Activated T-helper 1 cell treated with anti-CD3 and anti-CD28 coated beads, Interleukin-12 subunit alpha, Interleukin-12 subunit beta, Interleukin-2, Interleukin-4 antibody, amounts not matched to agents 30 ng/mL and 10 ng/mL and 1 ng/mL, durations not matched to agents 14 hours and 24 hours and 36 hours (primary cell): ENCODE data around the gene NMRK2. TPM values are rescaled to one million over a fixed set of nuclear protein-coding genes. Genes with fewer than 3 reads are reported as not detected.
"Not testable (repeated sequence)": the region's sequence is repeated elsewhere in the genome, so short reads cannot be mapped to it uniquely, and the experiment has no call there.

Experiments used
- DNase-seq: peaks from one replicate; pipeline ENCODE4 v3.0.0; 2021; ENCODE audit warnings: low spot score
- H3K27ac Mint-ChIP-seq: one replicate; pipeline ENCODE4 v1.8.0; 2021; ENCODE audit warnings: mild to moderate bottlenecking, mixed read lengths
- H3K27me3 Mint-ChIP-seq: one replicate; pipeline ENCODE4 v1.8.0; 2022; ENCODE audit warnings: mild to moderate bottlenecking, moderate library complexity, mixed read lengths; ENCODE audit not compliant: insufficient read depth
- H3K36me3 Mint-ChIP-seq: one replicate; pipeline ENCODE4 v1.8.0; 2021; ENCODE audit warnings: low read depth, mixed read lengths
- H3K4me1 Mint-ChIP-seq: one replicate; pipeline ENCODE4 v1.8.0; 2021; ENCODE audit warnings: low read depth, mixed read lengths
- H3K4me3 Mint-ChIP-seq: one replicate; pipeline ENCODE4 v1.8.0; 2021; ENCODE audit warnings: mild to moderate bottlenecking, moderate library complexity, mixed read lengths
- H3K9me3 Mint-ChIP-seq: one replicate; pipeline ENCODE4 v1.8.0; 2021; ENCODE audit warnings: mixed read lengths
- intact Hi-C: fragments of 100-400 bp; cut with micrococcal nuclease; formaldehyde crosslinking; loops from one replicate; pipeline ENCODE4 v1.15.1; 2024
- total RNA-seq: library from RNA; stranded (reverse); gene quantifications from 2 replicates; pipeline ENCODE4 v1.2.3, GENCODE V29; 2022

Gene NMRK2
- total RNA-seq, 1 donor from 2014 or later: not detected

DNA sequence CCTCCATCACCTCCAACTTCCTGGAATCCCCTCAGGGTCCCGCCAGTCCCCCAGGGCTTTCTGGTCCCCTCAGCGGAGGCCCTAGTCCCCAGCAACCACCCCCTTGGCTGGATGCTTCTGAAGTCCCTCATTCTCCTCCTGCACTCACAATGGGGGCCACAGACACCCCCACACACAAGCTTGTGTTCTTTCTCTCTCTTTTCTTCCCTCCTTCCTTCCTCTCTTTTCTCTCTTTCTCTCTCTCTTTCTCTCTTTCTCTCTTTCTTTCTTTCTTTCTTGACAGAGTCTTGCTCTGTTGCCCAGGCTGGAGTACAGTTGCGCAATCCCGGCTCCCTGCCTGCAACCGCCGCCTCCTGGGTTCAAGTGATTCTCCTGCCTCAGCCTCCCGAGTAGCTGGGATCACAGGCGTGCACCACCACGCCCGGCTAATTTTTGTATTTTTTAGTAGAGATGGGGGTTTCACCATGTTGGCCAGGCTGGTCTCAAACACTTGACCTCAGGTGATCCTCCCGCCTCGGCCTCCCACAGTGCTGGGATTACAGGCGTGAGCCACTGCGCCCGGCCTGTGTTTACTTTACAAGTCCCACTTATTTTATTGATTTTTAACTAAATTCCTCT lies 14.6 kb downstream of the NMRK2 start:
- H3K4me3 Mint-ChIP-seq, intact Hi-C loops, H3K4me1 Mint-ChIP-seq, H3K27ac Mint-ChIP-seq, H3K9me3 Mint-ChIP-seq, H3K27me3 Mint-ChIP-seq, H3K36me3 Mint-ChIP-seq, DNase-seq: not testable (repeated sequence)

DNA sequence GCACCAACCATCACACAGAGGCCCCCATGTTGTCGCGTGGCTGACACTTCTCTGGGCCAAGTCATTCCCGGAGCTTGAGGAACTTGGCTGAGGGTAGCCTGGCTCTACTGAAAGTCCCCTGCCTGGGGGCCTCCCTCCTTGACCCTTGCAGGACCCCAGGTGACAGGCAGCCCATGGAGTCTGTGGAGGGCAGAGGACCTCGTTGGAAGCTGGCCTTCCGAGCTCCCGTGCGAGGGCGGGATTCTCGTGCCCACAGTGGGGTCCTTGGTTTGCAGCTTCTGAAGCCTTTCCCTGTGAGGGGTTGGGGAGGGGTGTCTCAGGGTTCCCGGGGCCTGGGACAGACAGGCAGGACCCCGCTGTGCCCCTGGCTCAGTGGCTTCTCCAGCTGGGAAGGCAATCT lies 16.4 kb downstream of the NMRK2 start:
- DNase-seq: no peak
- intact Hi-C loops: no loop called here
- H3K27me3 Mint-ChIP-seq: peaks cover 2% of the 10 kb centered on the region
- no peaks in the 10 kb centered on the region for H3K9me3 Mint-ChIP-seq
- H3K36me3 Mint-ChIP-seq: no peaks in the 10 kb centered on the region
- H3K27ac Mint-ChIP-seq: no peak overlapping the region
- no peak overlapping the region for H3K4me3 Mint-ChIP-seq
- H3K4me1 Mint-ChIP-seq: no peaks in the 10 kb centered on the region

DNA sequence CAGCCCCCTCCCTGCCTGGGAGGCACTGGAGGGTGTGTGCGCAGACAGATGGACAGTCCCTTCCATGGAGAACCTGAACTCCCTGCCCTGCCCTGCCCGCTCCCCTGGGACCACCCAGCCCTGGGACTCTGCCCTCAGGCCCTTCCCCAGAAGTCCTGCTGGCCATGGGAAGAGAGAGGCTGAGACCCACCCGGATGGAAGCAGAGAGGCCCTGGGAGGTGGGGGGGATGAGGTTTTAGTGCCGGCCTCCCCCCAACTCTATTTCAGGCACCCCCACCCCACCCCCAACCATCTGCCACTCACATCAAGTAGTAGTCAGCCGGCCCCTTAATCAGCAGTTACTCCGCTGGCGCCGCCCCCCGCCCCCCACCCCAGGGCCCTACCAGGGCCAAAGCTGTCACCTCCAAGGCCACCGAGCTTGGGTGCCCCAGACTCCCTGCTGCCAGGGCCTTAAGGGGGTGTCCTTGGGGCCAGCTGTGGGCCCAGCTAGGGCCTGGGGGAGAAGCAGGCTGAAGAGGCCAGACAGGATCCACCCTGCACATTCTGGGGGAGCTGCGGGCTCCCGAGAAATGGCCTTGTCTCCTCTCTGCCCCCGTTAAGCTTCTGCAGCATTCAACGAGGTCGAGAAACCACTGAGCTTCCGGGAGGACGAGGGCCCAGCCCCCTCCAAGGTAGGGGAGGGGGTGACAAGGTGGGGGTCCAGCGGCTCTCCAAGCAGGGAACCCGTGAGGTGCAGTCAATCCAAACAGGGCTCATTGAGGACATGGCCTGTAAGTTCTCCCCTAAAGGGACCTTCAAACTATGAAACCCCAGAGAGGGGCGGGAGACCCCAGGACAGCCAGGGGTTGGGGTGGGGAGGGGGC lies 17.4 kb downstream of the NMRK2 start:
- Mint-ChIP-seq H3K9me3 (no peaks in the 10 kb centered on the region), H3K4me3 (no peak overlapping the region), H3K27me3 (peaks cover 2% of the 10 kb centered on the region), H3K4me1 (no peaks in the 10 kb centered on the region), H3K36me3 (no peaks in the 10 kb centered on the region), H3K27ac (no peak overlapping the region)
- intact Hi-C loops: no loop called here
- DNase-seq: no peak

DNA sequence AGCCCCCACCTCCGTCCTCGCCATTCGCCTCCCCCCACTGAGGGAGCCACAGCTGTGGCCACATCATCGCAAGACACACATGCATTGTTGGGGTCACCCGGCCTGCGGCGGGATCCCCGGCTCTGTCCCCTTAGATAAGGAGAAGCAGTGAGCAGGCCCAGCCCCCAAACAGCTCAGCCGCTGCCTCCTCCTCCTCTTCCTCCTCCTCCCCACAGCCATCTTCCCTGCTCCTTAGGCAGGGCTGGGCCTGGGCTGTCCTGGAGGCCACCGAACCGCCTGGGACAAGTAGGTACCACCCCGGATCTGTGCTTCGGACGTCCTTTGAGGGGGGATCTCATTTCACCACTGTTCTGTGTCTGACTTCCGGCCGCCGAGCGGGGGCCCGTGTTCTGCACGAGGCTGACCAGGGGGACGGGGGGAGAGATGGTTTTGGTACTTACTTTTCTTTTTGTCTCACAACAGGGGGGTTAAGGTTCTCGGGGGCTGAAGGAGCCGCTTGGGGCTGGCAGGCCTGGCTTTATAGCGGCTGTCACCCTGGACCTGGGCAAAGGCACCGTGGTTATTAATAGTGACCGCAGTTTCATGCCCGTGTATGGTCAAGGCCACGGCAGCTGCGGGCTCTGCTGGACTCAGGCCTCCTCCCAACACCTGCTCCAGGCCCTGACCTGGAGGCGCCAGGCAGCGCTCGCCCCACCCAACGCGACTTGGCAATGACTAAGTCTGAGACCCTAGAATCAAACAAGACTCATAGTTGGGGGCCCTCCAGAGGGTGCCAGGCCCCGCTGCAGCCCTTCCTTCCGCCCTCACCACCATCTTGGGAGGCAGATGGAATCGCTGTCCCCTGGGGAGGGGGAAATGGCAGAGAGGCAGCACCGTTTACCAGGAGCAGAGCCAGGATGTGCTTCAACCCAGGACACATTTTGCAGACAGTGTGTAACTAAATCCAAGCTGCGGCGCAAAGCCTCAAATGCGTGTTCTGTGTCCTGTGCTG lies 18.3 kb downstream of the NMRK2 start:
- Mint-ChIP-seq H3K9me3 (no peaks in the 10 kb centered on the region), H3K4me3 (no peak overlapping the region), H3K4me1 (no peaks in the 10 kb centered on the region), H3K27me3 (peaks cover 2% of the 10 kb centered on the region), H3K36me3 (no peaks in the 10 kb centered on the region), H3K27ac (no peak overlapping the region)
- DNase-seq: no peak
- intact Hi-C loops: no loop called here

DNA sequence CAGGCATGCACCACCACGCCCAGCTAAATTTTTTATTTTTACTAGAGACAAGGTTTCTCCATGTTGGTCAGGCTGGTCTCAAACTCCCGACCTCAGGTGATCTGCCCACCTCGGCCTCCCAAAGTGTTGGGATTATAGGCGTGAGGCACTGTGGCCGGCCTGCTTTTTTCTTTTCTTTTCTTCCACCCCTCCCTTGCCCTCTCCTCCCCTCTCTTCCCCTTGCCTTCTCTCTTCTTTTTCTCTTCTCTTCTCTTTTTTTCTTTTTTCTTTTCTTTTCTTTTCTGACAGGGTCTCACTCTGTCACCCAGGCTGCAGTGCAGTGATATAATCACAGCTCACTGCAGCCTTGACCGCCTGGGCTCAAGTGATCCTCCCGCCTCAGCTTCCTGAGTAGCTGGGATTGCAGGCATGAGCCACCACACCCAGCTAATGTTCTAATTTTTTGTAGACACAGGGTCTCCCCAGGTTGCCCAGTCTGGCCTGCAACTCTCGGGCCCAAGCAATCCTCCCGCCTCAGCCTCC lies 19.9 kb downstream of the NMRK2 start:
- H3K4me1 Mint-ChIP-seq, intact Hi-C loops, H3K27ac Mint-ChIP-seq: not testable (repeated sequence)

DNA sequence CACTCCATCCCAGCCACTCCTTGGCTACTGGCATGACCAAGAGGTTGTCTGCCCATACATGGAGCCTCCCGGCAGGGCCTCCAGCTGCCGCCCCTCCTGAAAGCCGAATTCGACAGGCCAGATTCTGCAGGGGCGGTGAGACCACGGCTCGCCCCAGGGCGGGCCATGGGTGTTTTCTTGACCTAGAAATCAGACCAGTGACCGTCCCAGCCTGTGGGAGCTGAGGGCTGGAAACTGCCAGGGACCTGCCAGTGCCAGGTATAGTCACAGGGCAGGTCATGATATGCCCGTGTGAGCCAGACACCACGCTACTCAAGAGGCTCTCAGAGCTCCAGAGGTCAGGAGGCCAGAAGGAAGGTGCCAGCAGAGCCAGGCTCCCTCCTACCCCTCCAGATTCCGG lies 21.2 kb downstream of the NMRK2 start:
- no peak overlapping the region for H3K27ac Mint-ChIP-seq
- DNase-seq: no peak
- H3K36me3 Mint-ChIP-seq: no peaks in the 10 kb centered on the region
- intact Hi-C loops: no loop called here
- no peaks in the 10 kb centered on the region for H3K9me3 Mint-ChIP-seq
- H3K27me3 Mint-ChIP-seq: peaks cover 2% of the 10 kb centered on the region
- no peak overlapping the region for H3K4me3 Mint-ChIP-seq
- H3K4me1 Mint-ChIP-seq: no peaks in the 10 kb centered on the region

More for the DNA sequence above, 19.9 kb downstream of the NMRK2 start:
- H3K27me3 Mint-ChIP-seq, DNase-seq, H3K9me3 Mint-ChIP-seq, H3K4me3 Mint-ChIP-seq, H3K36me3 Mint-ChIP-seq: not testable (repeated sequence)

DNA sequence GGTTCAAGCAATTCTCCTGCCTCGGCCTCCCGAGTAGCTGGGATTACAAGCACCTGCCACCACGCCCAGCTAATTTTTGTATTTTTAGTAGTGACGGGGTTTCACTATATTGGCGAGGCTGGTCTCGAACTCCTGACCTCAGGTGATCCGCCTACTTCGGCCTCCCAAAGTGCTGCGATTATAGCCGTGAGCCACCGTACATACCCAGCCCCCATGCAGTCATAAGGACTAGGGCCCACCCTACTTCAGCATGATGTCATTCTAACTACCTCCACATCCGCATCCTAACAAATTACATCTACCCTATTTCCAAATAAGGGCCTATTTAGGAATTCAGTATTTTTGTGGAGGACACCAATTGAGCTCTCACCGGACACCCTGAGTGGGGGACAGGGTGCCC lies 22.4 kb downstream of the NMRK2 start:
- H3K27me3 Mint-ChIP-seq, H3K4me1 Mint-ChIP-seq, H3K27ac Mint-ChIP-seq, H3K9me3 Mint-ChIP-seq, DNase-seq, intact Hi-C loops, H3K36me3 Mint-ChIP-seq, H3K4me3 Mint-ChIP-seq: not testable (repeated sequence)

DNA sequence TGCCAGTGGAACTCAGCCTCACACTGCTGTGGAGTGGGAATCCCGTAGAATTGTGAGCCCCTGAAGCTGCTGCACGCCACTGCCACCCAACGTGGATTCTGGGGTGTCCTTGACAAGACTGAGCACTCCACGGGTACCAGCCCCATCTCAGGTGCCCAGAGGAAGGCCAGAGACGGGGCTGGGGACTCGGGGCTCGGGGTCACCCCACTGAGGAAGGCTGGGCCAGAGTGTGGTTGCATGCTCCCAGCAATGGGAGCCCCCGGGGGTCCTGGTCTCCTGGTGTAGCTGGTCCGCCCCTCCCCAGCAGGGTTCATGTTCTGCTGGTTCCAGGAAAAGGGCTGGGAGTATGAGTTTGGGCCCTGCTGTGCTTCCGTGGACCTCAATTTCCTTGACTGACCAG lies 22.8 kb downstream of the NMRK2 start:
- intact Hi-C loops: no loop called here
- Mint-ChIP-seq H3K4me1 (no peaks in the 10 kb centered on the region), H3K27ac (no peak overlapping the region), H3K27me3 (peaks cover 2% of the 10 kb centered on the region), H3K36me3 (no peaks in the 10 kb centered on the region), H3K4me3 (no peak overlapping the region), H3K9me3 (no peaks in the 10 kb centered on the region)
- no peak for DNase-seq

DNA sequence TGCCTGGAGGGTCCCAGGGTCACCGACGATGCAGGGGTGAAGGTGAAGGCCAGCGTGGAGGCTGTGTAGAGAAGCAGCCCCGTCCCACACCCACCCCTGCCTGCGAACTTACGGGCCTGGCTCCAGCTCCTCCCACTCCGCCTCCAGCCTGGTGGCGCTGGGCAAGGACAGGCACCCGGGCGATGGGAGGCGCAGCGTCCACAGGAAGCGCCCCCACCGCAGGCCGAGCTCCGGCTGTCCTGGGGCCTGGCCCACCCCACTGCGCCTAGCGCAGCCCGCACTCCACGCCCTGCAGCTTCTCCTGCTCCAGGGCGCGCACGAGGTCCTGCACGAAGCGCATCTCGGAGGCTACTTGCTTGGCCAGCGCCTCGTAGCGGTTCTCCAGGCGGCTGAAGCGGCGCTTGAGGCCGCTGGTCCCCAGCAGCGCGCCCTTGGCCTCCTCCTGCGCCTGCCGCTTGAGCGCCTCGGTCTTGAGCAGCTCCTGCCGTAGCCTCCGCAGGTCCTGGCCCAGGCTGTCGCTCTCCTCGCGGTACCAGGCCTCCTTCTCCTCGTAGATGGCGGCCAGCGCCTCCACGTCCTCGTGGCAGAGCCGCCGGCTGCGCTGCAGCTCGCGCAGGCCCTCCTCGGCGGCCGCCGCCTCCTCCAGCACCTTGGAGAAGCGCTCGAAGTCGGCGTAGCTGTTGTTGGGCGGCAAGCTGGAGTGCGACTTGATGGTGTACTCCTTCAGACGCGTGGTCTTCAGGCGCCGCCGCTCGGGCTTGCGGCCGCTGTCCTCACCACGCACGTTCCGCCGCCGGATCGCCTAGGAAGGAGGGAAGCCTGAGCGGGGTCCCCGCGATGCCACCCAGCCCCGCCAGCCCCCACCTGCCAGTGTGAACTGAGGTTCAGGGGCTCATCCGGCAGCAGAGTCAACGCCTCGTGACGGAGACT lies 26.2 kb downstream of the NMRK2 start:
- H3K27me3 Mint-ChIP-seq: no peaks in the 10 kb centered on the region
- H3K4me1 Mint-ChIP-seq: no peaks in the 10 kb centered on the region
- no peak overlapping the region for H3K4me3 Mint-ChIP-seq
- no peak overlapping the region for H3K27ac Mint-ChIP-seq
- H3K9me3 Mint-ChIP-seq: no peaks in the 10 kb centered on the region
- no peak for DNase-seq
- intact Hi-C loops: no loop called here
- no peaks in the 10 kb centered on the region for H3K36me3 Mint-ChIP-seq

DNA sequence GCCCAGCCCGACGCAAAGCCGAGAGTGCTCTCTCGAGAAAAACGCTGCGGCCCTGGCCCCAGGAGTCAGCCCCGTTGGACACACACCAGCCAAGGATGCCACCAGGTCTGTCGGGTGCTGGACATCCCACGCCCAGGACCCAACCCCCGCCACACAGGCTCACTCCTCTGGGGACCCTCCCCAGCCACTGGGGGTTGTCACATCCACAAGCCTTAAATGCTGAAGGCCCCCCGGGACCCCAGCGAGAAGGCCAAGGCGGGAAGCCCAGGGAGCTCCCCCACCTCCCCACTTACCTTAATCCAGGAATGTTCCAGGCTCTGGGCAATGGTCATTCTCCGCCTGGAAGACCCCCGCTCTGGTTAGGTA lies 26.9 kb downstream of the NMRK2 start:
- H3K27ac Mint-ChIP-seq: no peak overlapping the region
- H3K36me3 Mint-ChIP-seq: no peaks in the 10 kb centered on the region
- no peak for DNase-seq
- no peaks in the 10 kb centered on the region for H3K4me1 Mint-ChIP-seq
- no peaks in the 10 kb centered on the region for H3K9me3 Mint-ChIP-seq
- no peak overlapping the region for H3K4me3 Mint-ChIP-seq
- H3K27me3 Mint-ChIP-seq: no peaks in the 10 kb centered on the region
- intact Hi-C loops: no loop called here

DNA sequence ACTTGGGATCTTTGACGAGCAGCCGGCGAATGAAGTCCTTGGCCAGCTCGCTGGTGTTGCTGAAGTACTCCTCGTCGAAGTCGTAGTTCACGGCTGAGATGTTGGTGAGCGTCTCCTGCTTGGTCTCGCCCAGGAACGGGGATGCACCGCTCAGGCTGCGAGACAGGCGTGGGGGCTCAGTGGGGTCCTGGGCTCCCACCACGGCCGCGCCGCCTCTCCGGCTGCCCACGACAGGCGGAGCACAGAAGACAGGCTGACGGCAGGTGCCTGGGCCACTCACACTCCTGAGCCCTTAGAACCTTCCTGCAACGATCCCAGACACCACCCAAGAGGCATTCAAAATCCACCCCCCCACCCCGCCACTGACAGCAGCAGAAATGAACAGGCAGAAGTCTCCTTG lies 28.1 kb downstream of the NMRK2 start:
- intact Hi-C loops: no loop called here
- H3K9me3 Mint-ChIP-seq: no peaks in the 10 kb centered on the region
- no peak overlapping the region for H3K4me3 Mint-ChIP-seq
- H3K36me3 Mint-ChIP-seq: peaks cover 2% of the 10 kb centered on the region
- H3K27ac Mint-ChIP-seq: no peak overlapping the region
- H3K27me3 Mint-ChIP-seq: no peaks in the 10 kb centered on the region
- no peaks in the 10 kb centered on the region for H3K4me1 Mint-ChIP-seq
- no peak for DNase-seq
